Fibroblast of peridontal ligament (primary cell): ENCODE data around the gene BARX2.

ENCODE experiments used
- DNase-seq: peaks from one replicate; pipeline ENCODE4 v3.0.0-alpha.2; 2010; ENCODE audit errors: extremely low read depth

Gene BARX2

DNA sequence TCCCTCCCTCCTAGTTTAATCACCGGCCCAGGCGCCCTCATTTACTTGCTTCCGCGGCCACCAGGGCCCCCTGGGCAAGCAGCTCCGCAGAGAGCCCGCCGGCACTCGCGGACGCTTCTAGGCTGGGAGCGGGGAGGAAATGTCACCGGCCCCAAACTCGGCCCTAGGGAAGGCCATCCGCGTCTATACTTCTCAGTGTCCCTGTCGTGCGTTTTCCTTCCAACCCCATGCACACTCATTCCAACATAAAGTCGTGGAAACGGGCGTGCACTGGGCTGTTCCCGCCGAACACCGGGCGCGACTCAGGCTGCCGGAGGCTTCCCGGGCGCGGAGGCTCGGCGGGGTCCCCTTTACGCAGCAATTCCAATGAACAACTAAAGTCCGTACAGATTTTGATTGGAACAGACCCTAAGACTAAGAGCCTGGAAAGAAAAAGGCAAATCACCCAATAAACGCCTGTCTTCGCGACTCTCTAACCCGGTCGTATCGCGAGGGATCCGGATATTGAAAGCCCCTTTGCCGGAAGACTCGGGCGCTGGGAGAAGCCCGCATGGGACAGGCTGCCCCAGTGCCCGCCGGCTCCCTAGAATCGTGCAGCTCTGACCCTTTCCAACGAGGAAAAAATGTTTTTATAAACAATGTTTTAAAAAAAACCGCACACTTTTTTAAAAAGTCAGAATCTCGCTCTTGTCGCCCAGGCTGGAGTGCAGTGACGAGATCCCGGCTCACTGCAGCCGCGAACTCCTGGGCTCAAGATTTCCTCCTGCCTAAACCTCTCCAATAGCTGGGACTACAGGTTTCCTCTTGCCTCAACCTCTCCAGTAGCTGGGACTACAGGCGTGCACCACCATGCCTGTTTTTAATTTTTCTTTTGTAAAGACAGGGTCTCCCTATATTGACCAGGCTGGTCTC is 1.3 kb upstream of the BARX2 start:
- no peak for DNase-seq

DNA sequence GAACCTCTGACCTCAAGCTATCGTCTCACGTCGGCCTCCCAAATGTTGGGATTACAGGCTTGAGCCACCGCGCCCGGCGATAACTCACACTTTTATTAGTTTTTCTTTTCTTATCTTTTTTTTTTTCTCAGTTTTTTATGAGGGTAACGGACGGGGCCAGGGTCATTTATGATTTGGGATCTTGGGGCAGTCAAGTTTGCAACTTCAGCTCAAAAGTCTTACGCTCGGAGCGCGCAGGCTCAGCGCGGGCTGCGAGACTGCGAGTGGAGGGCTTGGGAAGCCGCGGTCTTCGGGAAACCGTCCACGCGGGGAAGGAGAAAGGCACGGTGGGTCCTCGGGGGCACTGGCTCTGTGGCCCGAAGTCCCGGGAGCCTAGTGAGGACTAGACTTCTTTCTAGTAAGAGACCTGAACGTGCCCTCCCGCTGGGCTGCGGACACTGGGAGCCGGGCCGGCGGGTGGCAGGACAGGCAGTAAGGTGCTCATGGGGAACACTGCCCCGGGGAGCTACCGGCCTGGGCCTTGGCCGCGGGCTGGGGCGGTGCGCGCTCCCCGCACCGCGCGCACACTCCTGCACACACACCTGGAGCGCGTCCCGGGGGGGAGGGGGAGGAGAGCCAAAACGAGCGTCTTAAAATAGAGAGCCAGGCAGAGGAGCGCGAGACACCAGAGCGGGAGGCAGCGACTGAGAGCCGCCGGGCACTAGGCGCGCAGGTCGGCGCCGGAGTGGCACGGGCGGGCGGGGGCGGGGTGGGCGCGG is 476 bp upstream of the BARX2 start:
- DNase-seq = no peak

GRCh38 chr11:129376658-129377341 is 1.2 kb downstream of the BARX2 start:
- no peak for DNase-seq

- no peak for DNase-seq
These were observed 2.1 kb downstream of the BARX2 start for GRCh38 chr11:129377739-129378138.

DNA sequence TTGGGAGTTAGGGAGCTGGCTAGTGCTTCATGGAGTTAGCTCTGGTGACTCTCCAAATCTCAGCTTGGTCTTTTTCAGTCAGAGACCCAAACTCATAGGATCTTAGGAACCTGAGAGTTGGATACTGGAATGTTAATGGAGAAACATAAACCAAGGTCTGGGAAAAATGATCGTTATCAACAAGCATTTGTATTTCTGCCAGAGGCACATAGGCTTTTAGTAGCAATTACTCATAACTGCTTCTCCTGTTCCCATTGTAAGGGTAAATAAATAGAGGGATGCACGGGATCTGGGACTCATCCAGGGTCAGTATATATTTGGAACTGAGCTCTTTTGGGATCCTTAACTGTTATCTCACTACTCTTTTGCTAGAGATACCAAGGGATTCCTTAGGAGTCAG is 4.8 kb downstream of the BARX2 start:
- no peak for DNase-seq

DNA sequence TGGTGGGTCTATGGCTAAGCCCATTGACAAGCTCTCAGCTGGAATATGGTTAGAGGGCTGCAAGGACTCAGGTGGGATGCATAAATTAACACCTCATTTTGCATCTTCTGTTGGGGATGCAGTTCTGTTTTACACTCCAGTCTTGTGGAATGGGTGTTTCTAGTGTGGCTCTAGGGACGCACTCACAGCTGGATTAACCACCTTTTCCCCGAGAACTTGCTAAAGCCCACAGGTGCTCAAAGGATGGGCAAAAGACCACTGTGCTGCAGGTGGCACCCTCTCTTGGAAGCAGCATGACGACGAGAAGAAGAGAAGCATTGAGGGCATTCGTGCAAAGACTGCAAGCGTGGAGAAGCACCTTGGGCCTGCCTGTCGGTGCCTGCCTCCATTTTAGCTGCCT is 6.9 kb downstream of the BARX2 start:
- no peak for DNase-seq

DNA sequence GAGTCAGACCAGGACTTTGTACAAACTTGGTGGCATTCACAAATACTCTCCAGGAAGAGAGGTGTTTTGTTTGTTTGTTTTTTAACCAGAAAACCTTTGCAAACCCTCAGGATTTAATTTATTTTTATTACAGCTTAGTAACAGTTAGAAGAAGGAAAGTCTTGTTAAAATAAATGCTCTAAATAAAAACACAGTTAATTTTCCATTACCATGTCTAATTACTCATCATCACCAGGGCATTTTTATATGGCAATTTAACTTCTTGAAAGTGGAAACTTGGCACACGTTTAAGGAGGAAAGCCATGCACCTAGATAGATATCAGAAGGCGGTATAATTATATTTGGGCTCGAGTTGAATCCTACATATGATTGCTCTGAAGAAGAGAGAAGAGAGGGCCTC is 7.4 kb downstream of the BARX2 start:
- DNase-seq = no peak

- no peak for DNase-seq
These were observed 7.9 kb downstream of the BARX2 start for GRCh38 chr11:129383502-129383901.

GRCh38 chr11:129384415-129384814 is 8.8 kb downstream of the BARX2 start:
- no peak for DNase-seq

GRCh38 chr11:129385801-129386200 is 10.2 kb downstream of the BARX2 start:
- no peak for DNase-seq

- DNase-seq = no peak
These were observed 11.2 kb downstream of the BARX2 start for GRCh38 chr11:129386795-129387397.

GRCh38 chr11:129387434-129387833 is 11.8 kb downstream of the BARX2 start:
- DNase-seq = no peak

DNA sequence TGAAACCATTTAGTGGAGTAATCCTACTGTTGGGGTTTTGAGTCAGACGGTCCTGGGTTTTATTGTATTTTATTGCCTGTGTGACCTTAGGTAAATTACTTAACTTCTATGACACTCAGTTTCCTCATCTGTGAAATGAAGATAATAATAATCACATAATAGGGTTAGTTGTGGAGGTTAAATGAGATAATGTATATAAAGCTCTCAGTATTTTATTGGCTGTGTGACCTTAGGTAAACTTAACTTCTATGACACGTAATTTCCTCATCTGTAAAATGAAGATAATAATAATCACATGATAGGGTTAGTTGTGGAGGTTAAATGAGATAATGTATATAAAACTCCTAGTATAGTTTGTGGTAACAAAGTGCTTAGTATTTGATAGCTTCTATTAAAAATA is 13.2 kb downstream of the BARX2 start:
- no peak for DNase-seq

GRCh38 chr11:129390303-129390821 is 14.7 kb downstream of the BARX2 start:
- no peak for DNase-seq

DNA sequence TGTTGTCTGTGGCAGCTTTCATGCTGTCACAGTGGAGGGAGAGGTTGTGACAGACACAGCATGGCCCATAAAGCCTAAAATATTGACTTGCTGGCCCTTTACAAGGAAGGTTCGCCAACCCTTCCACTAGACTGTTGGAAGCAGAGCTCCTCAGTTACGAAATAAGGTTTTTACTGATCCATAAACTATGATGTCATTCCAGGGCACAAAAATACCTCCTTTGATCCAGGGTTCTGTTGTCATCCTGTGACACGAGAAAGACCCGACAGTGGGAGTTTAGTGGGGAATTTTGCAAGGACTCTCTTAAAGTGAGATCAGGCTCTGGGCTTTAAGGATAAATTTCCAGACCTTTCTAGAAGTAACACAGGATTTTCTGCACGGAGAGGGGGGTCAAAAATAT is 15.7 kb downstream of the BARX2 start:
- DNase-seq = no peak

DNA sequence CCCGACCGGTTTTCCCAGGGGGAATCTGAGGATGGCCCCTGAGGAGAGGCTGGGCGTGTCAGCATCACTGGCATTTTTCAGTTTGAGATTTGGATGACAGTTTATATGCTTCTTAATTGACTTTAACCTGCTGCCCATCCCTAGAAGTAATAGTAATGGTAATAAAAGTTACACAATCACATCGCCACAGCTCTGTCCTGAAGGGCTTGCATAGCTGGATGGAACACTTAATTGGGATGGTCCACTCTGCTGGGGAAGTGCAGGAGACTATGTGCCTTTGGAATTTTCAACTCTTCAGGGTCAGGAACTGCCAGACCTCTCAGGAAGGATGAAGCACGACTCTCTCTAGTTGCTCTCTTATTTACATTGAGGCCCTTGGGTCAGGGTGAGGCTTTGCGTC is 16.2 kb downstream of the BARX2 start:
- no peak for DNase-seq

DNA sequence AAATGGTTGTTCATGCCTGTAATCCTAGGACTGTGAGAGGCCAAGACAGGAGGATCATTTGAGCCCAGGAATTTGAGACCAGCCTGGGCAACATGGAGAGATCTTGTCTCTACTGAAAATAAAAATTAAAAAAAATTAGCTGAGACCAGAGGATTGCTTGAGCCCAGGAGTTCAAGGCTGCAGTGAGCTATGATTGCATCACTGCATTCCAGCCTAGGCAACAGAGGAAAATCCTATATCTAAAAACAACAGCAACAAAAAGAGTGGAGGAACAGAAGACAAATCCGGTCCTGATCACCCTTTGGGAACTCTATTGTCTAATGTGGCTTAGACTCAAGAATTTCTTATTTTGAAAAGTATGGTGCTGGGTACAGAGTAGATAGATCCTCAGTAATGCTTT is 17.3 kb downstream of the BARX2 start:
- no peak for DNase-seq

DNA sequence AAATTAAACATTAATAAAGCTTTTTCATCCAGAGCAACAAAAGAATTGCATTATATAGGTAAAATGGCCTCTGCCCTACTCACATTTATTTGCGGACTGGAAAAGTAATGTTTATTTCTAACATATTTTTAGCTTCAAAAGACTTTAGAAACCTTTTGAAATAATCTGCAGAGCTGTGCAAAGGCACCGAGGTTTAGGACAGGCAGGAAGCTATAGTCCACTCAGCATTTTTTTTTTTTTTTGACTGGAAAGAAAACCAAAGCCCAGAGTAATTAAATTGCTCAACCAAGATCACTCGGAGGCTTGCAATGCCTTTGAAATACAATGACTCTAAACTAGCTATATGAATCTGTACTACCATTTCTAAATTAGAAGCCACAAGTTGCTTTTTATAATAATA is 19.1 kb downstream of the BARX2 start:
- DNase-seq = no peak

DNA sequence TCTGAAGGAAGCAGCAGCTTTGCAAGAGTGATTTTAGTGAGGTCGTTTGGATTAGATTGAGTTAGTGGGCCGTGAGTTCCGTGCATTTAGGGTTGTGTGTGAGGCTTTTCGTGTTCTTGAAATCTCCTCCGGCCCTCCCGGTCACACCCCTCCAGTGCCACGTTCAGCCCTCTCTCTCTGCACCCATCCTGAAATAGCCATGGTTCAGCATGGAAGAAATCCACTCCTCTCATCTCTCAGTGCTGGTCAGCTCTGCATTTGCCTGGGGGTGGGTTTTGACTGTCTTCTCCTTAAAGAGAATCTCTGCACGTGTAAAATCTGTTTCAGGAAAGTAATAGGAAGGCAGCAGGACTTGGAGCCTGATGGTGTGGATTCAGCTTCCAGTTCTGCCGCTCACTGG is 19.8 kb downstream of the BARX2 start:
- DNase-seq = no peak

DNA sequence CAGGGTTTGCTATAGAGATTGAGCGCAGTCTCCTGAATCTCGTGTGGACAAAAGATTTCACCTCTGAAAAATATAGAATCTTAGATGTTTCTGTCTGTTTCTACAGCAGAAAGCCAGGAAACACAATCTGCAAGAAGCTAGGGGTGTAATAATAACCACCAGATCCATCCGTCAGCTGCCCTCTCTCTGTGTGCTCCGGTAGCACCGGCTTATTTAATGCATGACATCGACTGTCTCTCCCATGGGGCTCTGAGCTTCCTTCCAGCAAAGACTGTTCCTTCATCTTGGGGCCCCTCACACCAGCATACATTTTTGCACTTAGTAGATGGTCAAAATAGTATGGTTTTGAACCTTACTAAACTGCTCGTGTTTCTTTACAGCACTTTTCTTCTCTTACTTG is 20.2 kb downstream of the BARX2 start:
- no peak for DNase-seq

- DNase-seq = no peak
These were observed 20.8 kb downstream of the BARX2 start for GRCh38 chr11:129396454-129396853.
